ENCODE results near the gene CASKIN2. TPM values are rescaled to one million over a fixed set of nuclear protein-coding genes. Genes with fewer than 3 reads are reported as not detected.

Gene CASKIN2
- total and polyA plus RNA-seq, 2 donors = 1.0 to 5.4 TPM

DNA sequence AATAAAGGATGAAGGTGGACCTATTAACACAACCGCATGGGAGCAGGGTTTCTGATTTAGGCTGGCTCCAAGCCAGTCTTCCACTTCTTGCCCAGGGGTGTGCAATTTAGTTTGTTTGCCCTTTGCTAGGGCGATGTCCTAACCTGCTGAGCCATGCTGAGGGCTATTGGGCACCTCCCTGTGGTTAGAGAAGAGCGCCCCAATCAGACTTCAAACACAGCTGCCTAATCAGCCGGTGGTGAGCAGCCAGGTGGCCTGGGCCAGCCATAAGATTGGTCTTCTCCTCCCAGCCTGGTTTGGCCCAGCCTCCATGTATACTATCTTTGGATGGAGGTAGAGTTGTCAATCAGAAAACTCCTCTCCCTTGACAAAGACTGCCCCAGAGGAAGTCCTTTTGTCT is 43.2 kb downstream of the CASKIN2 start:
- Histone ChIP-seq H3K9me3 (ENCODE audit: control insufficient read depth in 2 of 2, insufficient read depth in 1 of 2, low read length in 1 of 2) (no peaks in the 10 kb centered on the region), H3K4me1 (ENCODE audit: control insufficient read depth in 2 of 2, insufficient read depth in 2 of 2, low read length in 2 of 2) (peaks cover 0 to 6% of the 10 kb centered on the region in 2 donors), H3K27ac (ENCODE audit: low read depth in 1 of 2, low read length in 1 of 2) (peak overlapping the region in 1 of 2 donors; percentile 26), H3K36me3 (ENCODE audit: control insufficient read depth in 2 of 2, insufficient read depth in 2 of 2, low read length in 1 of 2) (peaks cover 35 to 50% of the 10 kb centered on the region in 2 donors), H3K4me3 (ENCODE audit: low read length in 2 of 2) (no peak overlapping the region), H3K27me3 (ENCODE audit: control insufficient read depth in 2 of 2, insufficient read depth in 1 of 2, low read length in 1 of 2) (no peaks in the 10 kb centered on the region)
- WGBS = 72% methylated on average over 4 of the region's 4 CpGs
- DNase-seq (ENCODE audit: low read depth in 6 of 9, low spot score in 9 of 9) = no peak

DNA sequence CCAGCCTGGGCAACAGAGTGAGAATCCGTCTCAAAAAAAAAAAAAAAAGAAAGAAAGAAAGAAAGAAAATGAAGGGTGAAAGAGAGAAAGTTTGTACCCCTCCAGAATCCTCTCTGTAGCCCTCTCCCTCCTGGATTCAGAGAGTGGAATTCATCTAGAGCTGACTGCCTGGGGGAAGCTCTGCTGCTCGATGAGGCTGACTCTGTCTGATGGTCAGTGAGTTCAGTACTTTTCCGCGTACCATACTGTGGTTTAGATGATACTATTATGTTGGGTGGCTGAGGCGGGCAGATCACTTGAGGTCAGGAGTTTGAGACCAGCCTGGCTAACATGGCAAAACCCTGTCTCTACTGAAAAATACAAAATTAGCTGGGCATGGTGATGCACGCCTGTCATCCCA is 44.1 kb downstream of the CASKIN2 start:
- Histone ChIP-seq H3K9me3 (ENCODE audit: control insufficient read depth in 2 of 2, insufficient read depth in 1 of 2, low read length in 1 of 2) (no peaks in the 10 kb centered on the region), H3K4me3 (ENCODE audit: low read length in 2 of 2) (no peak overlapping the region), H3K4me1 (ENCODE audit: control insufficient read depth in 2 of 2, insufficient read depth in 2 of 2, low read length in 2 of 2) (no peaks in the 10 kb centered on the region), H3K27me3 (ENCODE audit: control insufficient read depth in 2 of 2, insufficient read depth in 1 of 2, low read length in 1 of 2) (no peaks in the 10 kb centered on the region), H3K27ac (ENCODE audit: low read depth in 1 of 2, low read length in 1 of 2) (no peak overlapping the region), H3K36me3 (ENCODE audit: control insufficient read depth in 2 of 2, insufficient read depth in 2 of 2, low read length in 1 of 2) (peaks cover 35 to 41% of the 10 kb centered on the region in 2 donors)
- 99% methylated on average over 6 of the region's 6 CpGs for WGBS
- DNase-seq (ENCODE audit: low read depth in 6 of 9, low spot score in 9 of 9) = no peak

DNA sequence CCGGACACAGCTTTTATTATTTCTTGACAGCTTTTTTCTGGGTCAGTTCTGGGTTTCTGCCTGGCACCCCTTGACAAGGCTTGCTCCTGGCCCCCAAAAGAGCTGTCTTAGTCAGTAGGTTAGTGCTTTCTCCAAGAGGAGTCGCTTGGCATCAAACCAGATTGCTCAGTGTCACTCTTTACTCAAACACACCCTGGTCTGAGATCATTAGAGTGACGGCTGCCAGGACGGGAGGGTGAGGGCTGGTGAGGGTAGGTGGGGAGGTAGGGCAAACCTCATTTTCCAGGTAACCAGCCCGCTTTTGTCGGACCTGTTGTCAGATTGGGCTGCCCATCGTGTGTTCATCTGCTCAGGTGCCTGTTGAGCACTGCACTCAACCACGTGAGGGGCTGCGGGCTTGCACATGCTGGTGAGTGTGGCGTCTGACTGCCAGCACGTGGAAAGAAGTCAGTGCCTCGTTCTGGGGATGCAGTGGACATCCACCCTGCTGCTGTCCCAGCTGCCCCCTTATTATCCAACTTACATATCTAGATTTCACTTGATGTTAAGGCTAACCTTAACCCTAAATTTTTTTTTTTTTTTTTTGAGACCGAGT is 46.5 kb downstream of the CASKIN2 start:
- DNase-seq (ENCODE audit: low read depth in 6 of 9, low spot score in 9 of 9) = no peak
- Histone ChIP-seq H3K9me3 (ENCODE audit: control insufficient read depth in 2 of 2, insufficient read depth in 1 of 2, low read length in 1 of 2) (no peaks in the 10 kb centered on the region), H3K27me3 (ENCODE audit: control insufficient read depth in 2 of 2, insufficient read depth in 1 of 2, low read length in 1 of 2) (no peaks in the 10 kb centered on the region), H3K36me3 (ENCODE audit: control insufficient read depth in 2 of 2, insufficient read depth in 2 of 2, low read length in 1 of 2) (peaks cover 24 to 25% of the 10 kb centered on the region in 2 donors), H3K27ac (ENCODE audit: low read depth in 1 of 2, low read length in 1 of 2) (no peak overlapping the region), H3K4me1 (ENCODE audit: control insufficient read depth in 2 of 2, insufficient read depth in 2 of 2, low read length in 2 of 2) (no peaks in the 10 kb centered on the region), H3K4me3 (ENCODE audit: low read length in 2 of 2) (no peak overlapping the region)
- 94% methylated on average over 13 of the region's 13 CpGs for WGBS

DNA sequence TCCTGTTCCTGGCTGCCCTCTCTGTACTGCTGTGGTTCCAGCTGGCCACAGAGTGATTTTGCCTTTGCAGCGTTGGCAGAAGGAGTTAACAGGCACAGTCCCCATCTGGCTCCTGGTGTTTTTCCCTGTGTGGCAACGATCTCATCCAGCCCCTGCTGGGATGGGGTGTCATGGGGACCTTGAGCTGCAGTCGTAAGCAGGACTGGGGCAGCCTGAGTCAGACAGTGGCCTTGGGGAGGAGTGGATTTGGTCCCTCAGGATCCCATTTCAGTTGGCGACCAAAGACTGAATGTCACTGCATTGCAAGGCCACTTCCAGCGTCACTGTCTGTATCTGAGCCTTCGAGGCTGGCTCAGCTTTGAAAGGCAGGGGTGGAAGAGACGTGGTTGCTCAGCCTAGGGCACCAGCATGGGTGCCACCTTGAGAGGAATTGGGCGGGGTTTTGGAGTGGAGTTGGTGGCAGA is 47.0 kb downstream of the CASKIN2 start:
- no peak for DNase-seq (ENCODE audit: low read depth in 6 of 9, low spot score in 9 of 9)
- Histone ChIP-seq H3K4me1 (ENCODE audit: control insufficient read depth in 2 of 2, insufficient read depth in 2 of 2, low read length in 2 of 2) (no peaks in the 10 kb centered on the region), H3K27me3 (ENCODE audit: control insufficient read depth in 2 of 2, insufficient read depth in 1 of 2, low read length in 1 of 2) (no peaks in the 10 kb centered on the region), H3K27ac (ENCODE audit: low read depth in 1 of 2, low read length in 1 of 2) (no peak overlapping the region), H3K4me3 (ENCODE audit: low read length in 2 of 2) (no peak overlapping the region), H3K9me3 (ENCODE audit: control insufficient read depth in 2 of 2, insufficient read depth in 1 of 2, low read length in 1 of 2) (no peaks in the 10 kb centered on the region), H3K36me3 (ENCODE audit: control insufficient read depth in 2 of 2, insufficient read depth in 2 of 2, low read length in 1 of 2) (peaks cover 20 to 23% of the 10 kb centered on the region in 2 donors)
- 96% methylated on average over 8 of the region's 8 CpGs for WGBS

DNA sequence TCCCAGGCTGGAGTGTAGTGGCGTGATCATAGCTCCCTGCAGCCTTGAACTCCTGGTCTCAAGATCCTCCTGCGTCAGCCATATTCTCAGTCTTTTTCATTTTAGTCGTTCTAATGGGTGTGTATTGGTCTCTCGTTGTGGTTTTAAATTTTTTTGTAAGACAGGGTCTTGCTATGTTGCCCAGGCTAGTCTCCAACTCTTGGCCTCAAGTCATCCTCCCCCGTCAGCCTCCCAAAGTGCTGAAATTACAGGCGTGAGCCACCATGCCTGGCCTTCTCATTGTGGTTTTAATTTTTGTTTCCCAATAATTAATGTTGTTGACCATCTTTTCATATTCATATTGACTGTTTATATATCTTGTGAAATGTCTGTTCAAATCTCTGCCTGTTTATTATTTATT is 50.3 kb downstream of the CASKIN2 start:
- Histone ChIP-seq H3K9me3 (ENCODE audit: control insufficient read depth in 2 of 2, insufficient read depth in 1 of 2, low read length in 1 of 2) (no peaks in the 10 kb centered on the region), H3K27ac (ENCODE audit: low read depth in 1 of 2, low read length in 1 of 2) (no peak overlapping the region), H3K36me3 (ENCODE audit: control insufficient read depth in 2 of 2, insufficient read depth in 2 of 2, low read length in 1 of 2) (peaks cover 3 to 6% of the 10 kb centered on the region in 2 donors), H3K4me1 (ENCODE audit: control insufficient read depth in 2 of 2, insufficient read depth in 2 of 2, low read length in 2 of 2) (peaks cover 0 to under 1% of the 10 kb centered on the region in 2 donors), H3K4me3 (ENCODE audit: low read length in 2 of 2) (no peak overlapping the region), H3K27me3 (ENCODE audit: control insufficient read depth in 2 of 2, insufficient read depth in 1 of 2, low read length in 1 of 2) (no peaks in the 10 kb centered on the region)
- no peak for DNase-seq (ENCODE audit: low read depth in 6 of 9, low spot score in 9 of 9)
- WGBS = 97% methylated on average over 6 of the region's 6 CpGs

DNA sequence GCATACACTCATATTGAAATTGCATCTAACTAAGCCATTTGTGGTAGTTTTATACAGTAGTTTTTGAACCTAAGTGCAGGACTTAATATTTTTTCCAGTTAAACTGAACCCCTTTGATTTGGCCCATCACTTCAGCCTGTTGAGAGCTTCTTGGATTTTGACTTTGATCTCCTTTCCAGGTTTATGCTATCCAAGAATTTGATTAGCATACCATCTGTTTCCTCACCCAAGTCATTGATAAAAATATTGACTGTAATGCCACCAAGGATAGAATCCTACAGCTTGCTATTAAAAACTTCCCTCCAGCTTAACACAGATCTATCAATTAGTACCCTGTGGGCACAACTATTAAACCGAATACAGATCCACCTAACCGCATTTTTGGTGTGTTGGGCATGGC is 51.7 kb downstream of the CASKIN2 start:
- DNase-seq (ENCODE audit: low read depth in 6 of 9, low spot score in 9 of 9) = no peak
- WGBS = 98% methylated on average over 2 of the region's 2 CpGs
- peaks cover 0 to 4% of the 10 kb centered on the region in 2 donors for H3K36me3 ChIP-seq (ENCODE audit: control insufficient read depth in 2 of 2, insufficient read depth in 2 of 2, low read length in 1 of 2)

DNA sequence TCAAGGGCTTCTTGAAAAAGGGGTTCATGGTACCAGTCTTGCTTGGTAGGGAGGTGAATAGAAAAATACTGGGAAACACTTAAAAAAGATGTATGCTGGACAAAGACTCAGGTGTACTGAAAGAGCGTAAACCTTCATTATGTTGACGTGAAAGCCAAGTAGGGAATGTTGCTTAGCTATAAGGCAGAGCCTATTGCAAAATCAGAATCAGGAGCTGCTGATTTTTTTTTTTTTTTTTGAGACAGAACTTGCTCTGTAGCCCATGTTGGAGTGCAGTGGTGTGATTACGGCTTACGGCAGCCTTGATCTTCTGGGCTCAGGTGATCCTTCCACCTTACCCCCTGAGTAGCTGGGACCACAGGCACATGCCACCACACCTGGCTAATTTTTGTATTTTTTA is 55.0 kb downstream of the CASKIN2 start:
- H3K36me3 ChIP-seq (ENCODE audit: control insufficient read depth in 2 of 2, insufficient read depth in 2 of 2, low read length in 1 of 2) = peaks cover 0 to 4% of the 10 kb centered on the region in 2 donors
- peaks cover 7 to 21% of the 10 kb centered on the region in 2 donors for H3K4me1 ChIP-seq (ENCODE audit: control insufficient read depth in 2 of 2, insufficient read depth in 2 of 2, low read length in 2 of 2)
- no peaks in the 10 kb centered on the region for H3K9me3 ChIP-seq (ENCODE audit: control insufficient read depth in 2 of 2, insufficient read depth in 1 of 2, low read length in 1 of 2)
- no peak for DNase-seq (ENCODE audit: low read depth in 6 of 9, low spot score in 9 of 9)
- H3K4me3 ChIP-seq (ENCODE audit: low read length in 2 of 2) = no peak overlapping the region
- H3K27ac ChIP-seq (ENCODE audit: low read depth in 1 of 2, low read length in 1 of 2) = no peak overlapping the region
- H3K27me3 ChIP-seq (ENCODE audit: control insufficient read depth in 2 of 2, insufficient read depth in 1 of 2, low read length in 1 of 2) = no peaks in the 10 kb centered on the region
- WGBS = 96% methylated on average over 4 of the region's 4 CpGs

More for the DNA sequence above, 51.7 kb downstream of the CASKIN2 start:
- H3K27me3 ChIP-seq (ENCODE audit: control insufficient read depth in 2 of 2, insufficient read depth in 1 of 2, low read length in 1 of 2) = no peaks in the 10 kb centered on the region
- no peak overlapping the region for H3K27ac ChIP-seq (ENCODE audit: low read depth in 1 of 2, low read length in 1 of 2)
- no peak overlapping the region for H3K4me3 ChIP-seq (ENCODE audit: low read length in 2 of 2)
- H3K9me3 ChIP-seq (ENCODE audit: control insufficient read depth in 2 of 2, insufficient read depth in 1 of 2, low read length in 1 of 2) = no peaks in the 10 kb centered on the region
- H3K4me1 ChIP-seq (ENCODE audit: control insufficient read depth in 2 of 2, insufficient read depth in 2 of 2, low read length in 2 of 2) = peaks cover 0 to 2% of the 10 kb centered on the region in 2 donors

DNA sequence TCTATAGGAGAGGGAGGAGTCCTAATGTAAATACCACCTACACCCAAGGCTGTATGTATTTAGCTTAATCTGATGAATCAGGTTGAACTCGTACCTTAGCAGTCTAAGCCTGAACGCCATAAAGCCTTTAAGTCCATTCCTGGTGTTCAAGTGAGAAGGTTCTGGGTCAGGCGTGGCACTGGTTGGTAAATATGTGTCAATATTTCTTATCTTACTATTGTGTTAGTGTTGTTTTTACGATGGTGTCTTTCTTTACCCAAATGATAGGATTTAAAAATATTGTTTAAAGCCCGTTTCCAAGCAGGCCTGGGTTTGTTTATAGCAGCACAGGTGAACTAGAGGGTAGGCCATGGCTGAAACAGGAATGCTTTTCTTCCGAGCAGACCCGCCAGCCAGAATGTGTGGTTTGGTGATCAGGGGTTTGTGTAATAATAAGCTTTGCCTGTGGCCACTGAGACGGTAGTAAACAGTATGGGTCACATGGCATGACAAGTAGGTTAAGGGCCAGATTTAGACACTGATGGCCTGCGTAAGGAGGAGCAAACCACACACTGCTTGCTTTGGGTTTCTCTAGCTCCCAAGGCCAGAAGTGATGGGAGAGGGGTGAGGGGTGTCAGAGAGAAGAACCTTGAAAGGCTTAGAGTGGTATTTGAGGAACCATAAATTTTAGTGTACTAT is 55.6 kb downstream of the CASKIN2 start:
- H3K36me3 ChIP-seq (ENCODE audit: control insufficient read depth in 2 of 2, insufficient read depth in 2 of 2, low read length in 1 of 2) = peaks cover 0 to 4% of the 10 kb centered on the region in 2 donors
- no peak overlapping the region for H3K27ac ChIP-seq (ENCODE audit: low read depth in 1 of 2, low read length in 1 of 2)
- peaks cover 7 to 22% of the 10 kb centered on the region in 2 donors for H3K4me1 ChIP-seq (ENCODE audit: control insufficient read depth in 2 of 2, insufficient read depth in 2 of 2, low read length in 2 of 2)
- no peaks in the 10 kb centered on the region for H3K27me3 ChIP-seq (ENCODE audit: control insufficient read depth in 2 of 2, insufficient read depth in 1 of 2, low read length in 1 of 2)
- DNase-seq (ENCODE audit: low read depth in 6 of 9, low spot score in 9 of 9) = no peak
- H3K4me3 ChIP-seq (ENCODE audit: low read length in 2 of 2) = no peak overlapping the region
- WGBS = 91% methylated on average over 9 of the region's 9 CpGs
- no peaks in the 10 kb centered on the region for H3K9me3 ChIP-seq (ENCODE audit: control insufficient read depth in 2 of 2, insufficient read depth in 1 of 2, low read length in 1 of 2)

DNA sequence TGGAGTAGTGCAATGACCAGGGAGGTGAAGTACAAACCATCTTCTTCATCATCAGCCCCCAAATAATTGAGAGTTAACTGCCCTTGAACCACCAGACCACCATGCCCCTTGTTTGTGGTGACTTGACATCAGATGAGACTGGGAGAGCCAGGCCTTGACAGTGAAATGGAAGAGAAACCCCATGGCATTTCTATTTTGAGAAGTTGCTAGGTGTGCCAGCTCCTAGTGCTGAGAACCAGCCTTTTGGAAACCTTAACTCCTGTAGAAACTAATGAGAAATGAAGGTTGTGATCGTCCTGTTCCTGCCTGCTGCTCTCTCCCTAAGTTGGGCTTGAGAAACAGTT is 56.1 kb downstream of the CASKIN2 start:
- 98% methylated on average over 1 of the region's 1 CpG for WGBS
- no peak overlapping the region for H3K4me3 ChIP-seq (ENCODE audit: low read length in 2 of 2)
- no peaks in the 10 kb centered on the region for H3K9me3 ChIP-seq (ENCODE audit: control insufficient read depth in 2 of 2, insufficient read depth in 1 of 2, low read length in 1 of 2)
- H3K4me1 ChIP-seq (ENCODE audit: control insufficient read depth in 2 of 2, insufficient read depth in 2 of 2, low read length in 2 of 2) = peaks cover 7 to 22% of the 10 kb centered on the region in 2 donors
- H3K27me3 ChIP-seq (ENCODE audit: control insufficient read depth in 2 of 2, insufficient read depth in 1 of 2, low read length in 1 of 2) = no peaks in the 10 kb centered on the region
- peaks cover 0 to 4% of the 10 kb centered on the region in 2 donors for H3K36me3 ChIP-seq (ENCODE audit: control insufficient read depth in 2 of 2, insufficient read depth in 2 of 2, low read length in 1 of 2)
- DNase-seq (ENCODE audit: low read depth in 6 of 9, low spot score in 9 of 9) = no peak
- no peak overlapping the region for H3K27ac ChIP-seq (ENCODE audit: low read depth in 1 of 2, low read length in 1 of 2)

All from thymus (tissue), 11 donors.